ENCODE measurements around the gene EMC10.

Gene EMC10

GRCh38 chr19:50480281-50481111 is 4.2 kb downstream of the EMC10 start:
- no peak for DNase-seq

GRCh38 chr19:50481351-50482149 is 5.2 kb downstream of the EMC10 start:
- DNase-seq = no peak

DNA sequence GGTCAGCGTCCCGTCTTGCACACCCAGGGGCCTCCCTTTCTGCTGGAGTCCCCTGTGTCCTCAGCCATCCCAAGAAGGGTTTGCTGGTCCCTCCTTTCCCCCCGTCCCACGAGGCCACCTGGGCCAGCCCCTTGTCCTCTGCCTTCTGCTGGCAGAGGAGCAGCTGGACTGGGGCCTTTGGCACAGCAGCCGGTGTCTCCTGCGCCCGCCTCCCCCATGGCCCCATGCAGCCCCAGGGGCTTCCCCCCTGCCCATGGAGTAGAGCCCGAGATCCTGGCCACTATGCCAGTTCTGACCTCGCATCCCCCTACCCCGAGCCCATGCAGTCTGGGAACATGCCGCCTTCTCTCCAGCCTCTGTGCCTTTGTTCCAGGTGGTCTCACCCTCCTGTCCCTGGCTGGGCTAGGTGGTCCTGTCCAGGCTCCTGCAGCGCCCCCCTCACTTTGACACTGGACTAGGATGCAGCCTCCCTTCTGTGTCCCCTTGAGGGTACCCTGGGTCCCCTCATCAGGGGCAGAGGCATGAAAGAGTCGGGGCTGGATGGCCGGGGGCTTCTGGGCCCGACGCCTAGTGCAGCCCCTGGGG is 6.1 kb downstream of the EMC10 start:
- DNase-seq = no peak

DNA sequence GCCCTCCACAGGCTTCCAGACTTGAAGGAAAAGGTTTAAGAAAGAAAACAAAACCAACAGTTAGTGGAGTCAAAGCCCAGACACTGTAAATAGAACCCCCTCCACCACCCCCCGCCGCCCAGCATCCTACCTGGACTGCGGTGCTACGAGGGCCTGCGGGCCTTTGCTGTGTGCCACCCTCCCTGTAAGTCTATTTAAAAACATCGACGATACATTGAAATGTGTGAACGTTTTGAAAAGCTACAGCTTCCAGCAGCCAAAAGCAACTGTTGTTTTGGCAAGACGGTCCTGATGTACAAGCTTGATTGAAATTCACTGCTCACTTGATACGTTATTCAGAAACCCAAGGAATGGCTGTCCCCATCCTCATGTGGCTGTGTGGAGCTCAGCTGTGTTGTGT is 6.6 kb downstream of the EMC10 start:
- DNase-seq = no peak

DNA sequence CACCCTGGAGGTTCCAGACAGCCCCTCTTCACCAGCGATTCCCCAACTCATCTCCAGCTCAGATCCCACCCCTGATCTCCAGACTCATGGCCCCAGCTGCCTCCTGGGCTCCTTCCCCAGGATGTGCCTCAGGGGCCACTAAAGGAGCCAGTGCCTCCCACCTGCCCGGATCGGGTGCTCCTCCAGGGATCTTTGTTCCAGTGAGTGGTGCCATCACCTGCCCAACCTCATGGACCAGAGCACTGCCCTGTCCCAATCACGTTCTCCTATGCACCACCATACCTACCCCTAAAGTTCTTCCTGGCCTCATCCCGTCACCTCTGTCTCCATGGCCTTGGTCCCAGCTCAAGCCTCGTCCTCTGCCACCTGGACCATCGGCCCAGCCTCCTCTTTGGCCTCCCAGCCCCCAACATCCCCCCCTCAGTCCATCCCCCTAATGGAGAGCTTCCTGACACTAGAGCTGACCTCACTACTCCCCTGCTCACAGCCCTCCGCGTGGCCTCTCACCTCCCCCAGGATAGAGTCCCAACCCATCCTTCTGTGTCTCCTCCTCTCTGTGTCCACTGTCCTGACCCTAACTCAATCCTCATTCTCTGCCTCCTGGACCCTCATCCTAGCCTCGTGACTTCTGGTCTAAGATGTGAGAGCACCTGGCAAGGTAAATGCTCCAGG is 9.1 kb downstream of the EMC10 start:
- no peak for DNase-seq

DNA sequence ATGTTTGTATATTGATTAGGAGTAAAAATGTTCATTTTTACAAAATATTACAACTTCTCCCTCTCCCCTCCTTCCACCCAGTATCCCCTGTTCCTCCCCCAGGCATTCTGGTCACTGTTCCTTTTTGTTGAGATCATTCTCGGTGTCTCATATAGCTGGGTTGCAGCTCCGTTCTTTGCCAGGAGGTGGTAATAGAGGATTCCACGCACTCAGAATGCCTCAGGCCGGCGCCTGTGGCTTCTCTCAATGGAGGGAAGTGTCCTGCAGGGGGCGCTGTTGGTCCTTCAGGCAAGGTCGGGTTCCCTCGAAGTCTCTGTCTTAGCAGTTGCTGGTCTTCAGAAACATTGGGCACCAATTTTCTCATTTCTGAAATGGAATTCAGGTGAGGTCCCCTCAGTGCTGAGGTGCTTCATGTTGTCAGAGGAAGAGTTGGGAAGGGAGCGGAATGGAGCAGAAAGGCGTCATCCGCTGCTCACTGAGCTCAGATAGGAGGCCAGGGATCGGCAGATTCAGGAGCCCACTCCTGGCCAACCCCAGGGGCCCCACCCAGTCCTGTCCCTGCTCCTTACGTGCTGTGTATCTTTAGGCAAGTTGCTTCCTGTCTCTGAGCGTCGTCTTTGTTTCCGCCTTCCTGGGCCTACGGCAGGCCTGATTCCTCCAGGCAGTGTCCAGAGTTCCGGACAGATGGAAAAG is 10.7 kb downstream of the EMC10 start:
- DNase-seq = peak; percentile 36 to 44

- no peak for DNase-seq
These were observed 12.3 kb downstream of the EMC10 start for GRCh38 chr19:50488389-50489194.

DNA sequence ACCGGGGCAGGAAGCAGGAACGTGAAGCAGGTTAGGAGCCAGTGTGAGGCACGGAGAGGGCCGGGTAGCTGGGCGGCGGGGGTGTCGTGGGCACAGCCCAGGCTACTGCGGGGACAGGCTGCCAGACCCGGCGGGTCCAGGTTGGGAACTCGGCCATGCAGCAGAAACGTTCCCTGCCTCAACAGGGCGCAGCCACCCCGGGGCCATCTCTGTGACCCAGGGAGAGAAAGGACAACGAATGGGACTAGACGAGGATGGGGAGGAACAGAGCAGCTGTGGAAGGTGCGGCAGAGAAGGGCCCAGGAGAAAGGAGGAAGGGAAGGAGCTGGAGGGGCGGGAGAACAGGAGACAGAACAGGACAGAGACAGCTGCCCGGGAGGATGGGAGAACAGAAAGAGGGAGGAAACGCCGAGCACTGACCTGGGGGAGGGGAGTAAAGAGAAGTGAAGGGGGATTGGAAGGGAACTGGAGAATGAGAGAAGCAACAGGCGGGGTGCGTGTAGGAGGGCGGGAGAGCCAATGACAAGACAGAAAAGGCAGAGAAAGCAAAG is 13.2 kb downstream of the EMC10 start:
- no peak for DNase-seq

- DNase-seq = no peak
These were observed 14.1 kb downstream of the EMC10 start for GRCh38 chr19:50490411-50490811.

DNA sequence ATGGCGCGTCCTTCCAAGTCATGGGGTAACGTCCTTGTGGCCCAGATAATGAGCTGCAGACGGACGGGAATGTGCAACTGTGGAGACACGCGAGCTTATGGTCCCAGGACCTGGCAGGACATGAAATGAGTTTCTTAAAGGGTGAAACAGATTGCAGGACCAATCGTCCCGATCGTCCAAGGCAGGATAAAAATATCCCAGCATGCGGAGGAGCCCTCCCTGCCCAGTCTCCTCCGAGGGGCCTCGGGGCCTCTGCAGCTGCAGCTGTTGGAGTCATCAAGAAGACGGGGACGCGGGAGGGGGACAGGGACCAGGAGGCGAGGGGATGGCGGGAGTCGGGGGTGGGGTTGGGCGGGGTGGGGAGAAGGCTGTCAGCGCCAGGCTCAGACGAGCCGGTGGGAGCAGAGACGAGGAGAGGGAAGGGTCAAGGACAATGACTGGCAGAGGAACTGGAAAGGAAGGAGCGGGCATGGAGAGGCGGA is 14.7 kb downstream of the EMC10 start:
- no peak for DNase-seq

DNA sequence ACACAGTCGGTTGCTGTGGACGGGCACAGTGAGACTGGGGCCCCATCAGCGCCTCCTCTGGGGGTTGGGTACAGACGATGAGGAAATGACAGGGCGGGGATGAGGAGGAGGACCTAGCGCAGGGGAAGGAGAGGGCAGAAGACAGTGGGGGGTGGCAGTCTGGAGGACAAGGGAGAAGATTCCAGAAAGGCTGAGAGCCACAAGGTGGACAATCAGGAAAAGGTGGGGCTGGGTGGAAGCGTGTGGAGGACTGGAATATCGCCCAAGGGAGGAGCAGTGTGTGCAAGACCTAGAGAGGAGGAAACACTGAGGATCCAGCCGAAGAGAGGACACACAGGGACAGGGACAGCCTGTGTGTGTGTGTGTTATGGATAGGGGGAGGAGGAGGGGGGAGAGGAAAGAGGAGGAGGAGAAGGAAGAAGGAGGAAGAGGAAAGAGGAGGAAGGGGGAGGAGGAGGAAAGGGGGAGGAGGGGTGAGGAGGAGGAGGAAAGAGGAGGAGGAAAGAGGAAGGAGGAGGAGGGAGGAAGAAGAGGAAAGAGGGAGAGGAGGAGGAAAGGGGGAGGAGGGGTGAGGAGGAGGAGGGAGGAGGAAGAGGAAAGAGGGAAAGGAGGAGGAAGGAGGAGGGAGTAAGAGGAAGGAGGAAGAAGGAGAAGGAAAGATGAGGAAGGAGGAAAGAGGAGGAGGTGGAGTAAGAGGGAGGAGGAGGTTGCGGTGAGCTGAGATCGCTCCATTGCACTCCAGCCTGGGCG is 16.2 kb downstream of the EMC10 start:
- DNase-seq = peak; percentile 25 to 28

DNA sequence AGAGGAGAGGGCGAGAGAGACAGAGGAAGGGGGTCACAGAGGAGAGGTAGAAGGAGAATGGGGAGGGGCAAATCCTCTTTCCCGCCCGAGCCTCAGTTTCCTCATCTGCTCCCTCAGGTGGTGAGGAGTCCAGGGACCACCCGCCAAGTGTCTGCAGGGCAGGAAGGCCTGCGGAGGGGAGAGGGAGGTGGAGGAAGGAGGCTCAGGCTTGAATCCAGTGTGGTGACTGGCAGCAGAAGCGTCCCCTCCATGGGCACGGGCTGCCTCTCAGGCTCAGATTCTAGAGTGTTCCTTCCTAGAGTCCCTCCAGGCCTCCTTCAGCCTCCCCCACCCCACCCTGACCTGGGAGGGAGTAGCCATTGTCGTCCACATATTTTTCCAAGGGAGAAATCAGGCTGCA is 16.9 kb downstream of the EMC10 start:
- no peak for DNase-seq

DNA sequence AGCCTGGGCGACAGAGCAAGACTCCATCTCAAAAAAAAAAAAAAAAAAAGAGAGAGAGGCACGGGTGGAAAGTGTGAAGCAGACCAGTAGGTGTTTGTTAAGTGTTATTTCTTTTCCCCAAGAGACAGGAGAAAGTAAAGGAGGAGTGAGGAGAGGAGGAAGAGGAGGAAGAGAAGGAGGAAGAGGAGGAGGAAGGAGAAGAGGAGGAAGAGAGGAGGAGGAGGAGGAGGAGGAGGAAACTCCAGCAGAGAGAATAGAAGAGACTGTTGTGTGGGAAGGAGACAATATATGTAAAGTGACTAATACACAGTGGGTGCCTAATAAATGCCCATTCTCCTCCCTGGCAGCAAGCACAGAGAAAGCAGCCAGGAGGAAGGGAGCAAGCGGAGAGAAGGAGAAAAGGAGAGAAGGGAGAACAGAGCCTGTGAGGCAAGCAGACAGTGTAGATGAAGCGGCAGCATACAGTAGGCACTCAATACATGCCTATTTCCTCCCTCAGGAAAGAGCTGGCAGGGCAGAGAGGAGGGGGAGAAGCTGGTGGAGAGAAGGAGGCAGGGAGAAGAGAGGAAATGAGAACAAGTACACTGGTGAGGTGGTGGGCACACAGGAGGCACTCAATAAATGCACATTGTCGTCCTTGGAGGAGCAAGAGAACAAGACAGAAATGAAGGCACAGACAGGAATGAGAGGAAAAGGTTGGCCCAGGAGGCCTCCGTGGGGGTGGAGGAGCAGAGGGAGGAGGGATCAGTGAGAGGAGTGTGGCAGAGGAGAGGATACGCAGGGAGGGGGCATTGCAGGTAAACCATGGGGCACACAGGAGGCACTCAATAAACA is 18.1 kb downstream of the EMC10 start:
- DNase-seq = no peak

- DNase-seq = no peak
These were observed 18.8 kb downstream of the EMC10 start for GRCh38 chr19:50495020-50495531.

DNA sequence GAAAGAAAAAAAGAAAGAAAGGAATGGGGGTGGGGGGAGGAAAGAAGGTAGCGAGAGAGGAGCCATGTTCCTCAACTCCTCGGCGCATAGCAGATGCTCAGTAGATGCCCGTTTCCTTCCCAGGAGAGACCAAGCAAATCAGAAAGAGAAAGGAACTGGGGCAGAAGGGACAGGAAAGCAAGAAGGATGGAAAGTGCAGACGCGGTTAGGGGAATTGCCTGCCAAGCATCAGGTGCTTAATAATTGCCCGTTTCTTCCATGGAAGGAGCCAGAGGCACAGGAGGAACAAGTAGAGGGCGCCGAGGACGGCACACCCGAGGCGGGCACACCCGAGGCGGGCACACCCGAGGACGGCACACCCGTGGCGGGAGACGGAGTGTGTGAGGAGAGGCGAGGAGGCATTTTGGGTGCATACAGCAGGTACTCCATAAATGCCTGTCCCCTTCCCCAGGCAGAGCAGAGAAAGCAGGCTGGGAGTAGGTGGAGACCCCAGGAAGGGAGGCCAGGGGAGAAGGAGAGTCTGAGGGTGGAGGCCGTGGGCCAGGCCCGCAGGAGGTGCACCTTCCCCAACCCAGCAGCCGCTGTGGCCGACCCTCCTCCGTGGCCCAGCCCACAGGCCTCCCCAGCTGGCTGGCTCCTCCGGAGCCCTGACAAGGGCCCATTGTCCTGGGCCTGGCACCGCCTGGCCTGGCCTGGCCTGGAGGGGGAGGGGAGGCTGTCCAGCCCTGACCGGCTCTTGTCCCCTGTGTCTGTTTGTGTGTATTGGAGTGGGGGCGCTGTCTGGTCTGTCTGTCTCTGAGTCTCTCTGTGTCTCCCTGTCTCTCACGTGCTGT is 20.1 kb downstream of the EMC10 start:
- DNase-seq = no peak

DNA sequence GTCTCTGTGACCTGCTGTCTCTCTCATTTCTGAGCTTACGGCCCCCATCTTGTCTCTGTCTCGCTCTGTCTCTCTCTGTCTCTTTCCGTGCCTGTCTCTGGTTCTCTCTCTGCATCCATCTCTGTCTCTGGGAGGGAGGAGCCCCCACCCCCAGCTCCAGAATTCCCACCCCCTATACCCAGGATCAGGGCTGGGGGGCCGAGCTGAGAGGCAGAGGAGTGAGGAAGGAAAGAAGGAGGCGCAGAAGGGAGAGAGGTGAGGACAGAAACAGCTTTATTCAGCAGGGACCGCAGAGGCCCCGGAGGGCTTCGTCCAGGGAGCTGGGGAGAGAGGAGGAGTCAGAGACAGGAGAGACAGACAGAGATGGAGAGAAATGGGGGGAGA is 20.7 kb downstream of the EMC10 start:
- DNase-seq = no peak

GRCh38 chr19:50498219-50499056 is 22.1 kb downstream of the EMC10 start:
- DNase-seq = no peak

Data from activated CD4-positive, alpha-beta T cell treated with anti-CD3 and anti-CD28 coated beads, Interleukin-2, amount 50 U/mL, for 4 hours (primary cell).